Right cardiac atrium (tissue), 5 donors: ENCODE data around the gene FAM89B. TPM values are rescaled to one million over a fixed set of nuclear protein-coding genes. Genes with fewer than 3 reads are reported as not detected.
A peak's percentile ranks its signal among the peaks of the same experiment; 100 is the strongest.

Experiments
- ATAC-seq, 2 donors: fragments of 200-7000 bp; cut with Tn5 transposase; one replicate each; pipeline versions ENCODE4 v1.8.0 to v1.9.1; 2020; ENCODE audit warnings: moderate library complexity in 2 of 2, mild to moderate bottlenecking in 1 of 2
- DNase-seq, 3 donors: peaks; one replicate each; pipeline ENCODE4 v3.0.0-alpha.2; 2020
- H3K27ac ChIP-seq: one replicate; pipeline ENCODE4 v1.5.1; 2013; ENCODE audit warnings: mild to moderate bottlenecking, low read length, control low read depth, moderate library complexity
- H3K27me3 ChIP-seq: one replicate; pipeline ENCODE4 v1.6.1; 2013; ENCODE audit not compliant: control insufficient read depth, insufficient read depth
- H3K4me1 ChIP-seq: one replicate; pipeline ENCODE4 v1.6.1; 2013; ENCODE audit warnings: low read length; ENCODE audit not compliant: control insufficient read depth, insufficient read depth
- H3K4me3 ChIP-seq: one replicate; pipeline ENCODE4 v1.5.1; 2013; ENCODE audit warnings: low read length, control low read depth
- H3K9me3 ChIP-seq: one replicate; pipeline ENCODE4 v1.6.1; 2013; ENCODE audit warnings: low read length; ENCODE audit not compliant: control insufficient read depth
- WGBS: extraction: QIAGEN DNeasy Blood & Tissue Kit; methylation state at CpG from one replicate; pipeline ENCODE4 v1.1.7; 2013; 5-methylcytosine and 5-hydroxymethylcytosine counted together
- intact Hi-C, 4 donors: fragments of 100-400 bp; cut with DNase I; formaldehyde crosslinking; loops; one replicate each; pipeline versions ENCODE4 v1.11.0 to v1.14.0; 2022 to 2023
- polyA plus RNA-seq: library from polyadenylated mRNA; stranded (reverse); fragments of 200-250 nt; gene quantifications from one replicate; pipeline ENCODE4 v1.2.3, GENCODE V29; 2013
- total RNA-seq, 4 donors: library from RNA; stranded (reverse); fragmentation: NEBNext Ultra II Directional; extraction: Animal tissue kit (Norgen Biotek cat#: 25700); gene quantifications; one replicate each; pipeline ENCODE4 v1.2.1, GENCODE V29; 2021
- donor health status: healthy with polysubstance abuse.
- donor health status: DM: no; HTN: yes; CAD: no.
- donor health status: DM: no; HTN: no; CAD: no.
- donor health status: DM: no; HTN: yes; CAD: no; lungs with severe emphysema.
- donor health status: DM: yes; HTN: yes; CAD: no.

The FAM89B gene
- total and polyA plus RNA-seq, 5 donors = 40.5 to 46.6 (median 45.5) TPM

- Histone ChIP-seq H3K27me3 (no peaks in the 10 kb centered on the region), H3K27ac (no peak overlapping the region), H3K4me1 (peaks cover 3% of the 10 kb centered on the region), H3K9me3 (no peaks in the 10 kb centered on the region), H3K4me3 (no peak overlapping the region)
- ATAC-seq (no peak), DNase-seq (peak in 1 of 3 donors; percentile 44)
- 78% methylated on average over 10 of the region's 10 CpGs for WGBS
- intact Hi-C loops = no loop called here
Measured at GRCh38 chr11:65529475-65530156, 42.7 kb upstream of the FAM89B start.

- intact Hi-C loops = no loop called here
- no peak overlapping the region for H3K27ac ChIP-seq
- peaks cover 3% of the 10 kb centered on the region for H3K4me1 ChIP-seq
- peak in 1 of 3 donors; percentile 13 for DNase-seq
- no peaks in the 10 kb centered on the region for H3K27me3 ChIP-seq
- H3K9me3 ChIP-seq = no peaks in the 10 kb centered on the region
- 81% methylated on average over 5 of the region's 5 CpGs for WGBS
- ATAC-seq = no peak
- H3K4me3 ChIP-seq = no peak overlapping the region
Measured at GRCh38 chr11:65530157-65530496, 42.2 kb upstream of the FAM89B start.

DNA sequence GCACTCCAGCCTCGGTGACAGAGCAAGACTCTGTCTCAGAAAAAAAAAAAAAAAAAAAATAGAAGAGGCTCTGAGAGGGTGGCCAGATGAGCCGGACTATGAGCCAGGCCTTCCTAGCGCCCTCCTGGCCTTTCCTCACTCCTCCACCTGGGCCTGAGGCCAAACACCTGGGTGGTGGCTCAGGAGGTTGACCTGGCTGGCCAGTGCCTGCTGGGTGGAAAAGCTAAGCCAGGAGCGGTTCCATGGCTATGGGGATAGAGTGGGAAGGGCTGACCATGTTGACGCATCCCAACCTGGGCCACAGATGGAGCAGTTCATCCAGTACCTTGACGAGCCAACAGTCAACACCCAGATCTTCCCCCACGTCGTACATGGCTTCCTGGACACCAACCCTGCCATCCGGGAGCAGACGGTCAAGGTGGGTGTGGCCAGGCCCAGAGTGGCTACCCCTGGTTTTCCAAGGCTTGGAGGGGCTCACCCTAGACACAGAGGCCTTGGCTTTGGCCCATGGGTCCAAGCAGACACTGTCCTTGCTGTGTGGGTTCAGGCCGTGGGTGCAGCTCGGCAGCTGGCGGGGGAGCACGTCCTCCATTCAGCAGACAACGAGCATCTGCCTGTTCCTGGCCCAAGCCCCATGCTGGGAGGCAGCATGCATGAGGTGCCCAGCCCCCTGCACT, 39.8 kb upstream of the FAM89B start:
- Histone ChIP-seq H3K9me3 (no peaks in the 10 kb centered on the region), H3K4me1 (no peaks in the 10 kb centered on the region), H3K4me3 (no peak overlapping the region), H3K27ac (no peak overlapping the region), H3K27me3 (no peaks in the 10 kb centered on the region)
- no peak for DNase-seq
- 81% methylated on average over 15 of the region's 15 CpGs for WGBS
- intact Hi-C loops = no loop called here
- no peak for ATAC-seq

GRCh38 chr11:65535102-65535501, 37.2 kb upstream of the FAM89B start:
- Histone ChIP-seq H3K9me3 (no peaks in the 10 kb centered on the region), H3K4me3 (no peak overlapping the region), H3K27me3 (no peaks in the 10 kb centered on the region), H3K4me1 (peaks cover 3% of the 10 kb centered on the region), H3K27ac (no peak overlapping the region)
- 72% methylated on average over 9 of the region's 9 CpGs for WGBS
- peak in 1 of 3 donors; percentile 38 for DNase-seq
- ATAC-seq = no peak
- intact Hi-C loops = no loop called here

- no peak overlapping the region for H3K4me3 ChIP-seq
- 74% methylated on average over 12 of the region's 12 CpGs for WGBS
- H3K4me1 ChIP-seq = peaks cover 6% of the 10 kb centered on the region
- DNase-seq (peak in 1 of 3 donors; percentile 63), ATAC-seq (no peak)
- H3K9me3 ChIP-seq = no peaks in the 10 kb centered on the region
- H3K27me3 ChIP-seq = no peaks in the 10 kb centered on the region
- H3K27ac ChIP-seq = no peak overlapping the region
- intact Hi-C loops = no loop called here
Measured at GRCh38 chr11:65536412-65537295, 35.7 kb upstream of the FAM89B start.

DNA sequence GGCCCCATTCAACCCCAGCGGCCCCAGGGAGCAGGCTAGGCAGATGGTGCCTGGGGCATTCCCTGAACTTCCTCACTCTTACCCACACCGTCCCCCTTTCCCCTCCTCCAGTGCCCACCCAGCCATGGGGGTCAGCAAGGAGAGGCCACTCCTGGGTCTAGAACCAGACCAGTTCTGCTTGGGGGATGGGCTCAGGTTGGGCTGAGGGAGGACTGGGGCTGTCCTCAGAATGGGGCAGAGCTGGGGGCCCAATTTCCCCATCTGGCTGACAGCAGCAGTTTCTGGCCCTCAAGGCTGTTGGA, 35.1 kb upstream of the FAM89B start:
- H3K4me3 ChIP-seq = no peak overlapping the region
- ATAC-seq = no peak
- intact Hi-C loops = no loop called here

DNA sequence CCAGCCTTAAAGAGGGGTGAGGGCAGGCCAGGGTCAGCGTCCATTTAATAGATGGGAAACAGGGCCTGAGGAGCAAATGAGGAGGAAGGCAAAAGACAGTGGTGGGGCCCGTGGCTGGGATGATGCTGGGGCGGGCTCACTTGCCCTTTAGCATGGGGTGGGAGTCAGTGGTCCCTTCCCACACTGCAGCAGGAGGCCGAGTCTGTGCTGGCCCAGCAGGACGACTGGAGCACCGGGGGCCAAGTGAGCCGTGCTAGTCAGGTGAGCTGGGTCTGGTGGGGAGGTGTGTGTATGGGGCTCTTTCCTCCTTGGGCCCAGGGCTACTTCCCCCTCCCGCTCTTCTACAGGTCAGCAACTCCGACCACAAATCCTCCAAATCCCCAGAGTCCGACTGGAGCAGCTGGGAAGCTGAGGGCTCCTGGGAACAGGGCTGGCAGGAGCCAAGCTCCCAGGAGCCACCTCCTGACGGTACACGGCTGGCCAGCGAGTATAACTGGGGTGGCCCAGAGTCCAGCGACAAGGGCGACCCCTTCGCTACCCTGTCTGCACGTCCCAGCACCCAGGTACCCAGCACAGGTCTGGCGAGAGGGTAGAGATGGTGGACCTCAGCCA, 34.6 kb upstream of the FAM89B start:
- WGBS = 72% methylated on average over 18 of the region's 18 CpGs
- Histone ChIP-seq H3K27me3 (no peaks in the 10 kb centered on the region), H3K27ac (no peak overlapping the region), H3K4me3 (no peak overlapping the region), H3K4me1 (peaks cover 6% of the 10 kb centered on the region), H3K9me3 (no peaks in the 10 kb centered on the region)
- DNase-seq = peak; percentile 17 to 65 (median 51)
- intact Hi-C loops = no loop called here
- no peak for ATAC-seq

More for the DNA sequence above, 35.1 kb upstream of the FAM89B start:
- no peaks in the 10 kb centered on the region for H3K27me3 ChIP-seq
- WGBS = 81% methylated on average over 2 of the region's 2 CpGs
- H3K27ac ChIP-seq = no peak overlapping the region
- no peak for DNase-seq
- peaks cover 6% of the 10 kb centered on the region for H3K4me1 ChIP-seq
- no peaks in the 10 kb centered on the region for H3K9me3 ChIP-seq

DNA sequence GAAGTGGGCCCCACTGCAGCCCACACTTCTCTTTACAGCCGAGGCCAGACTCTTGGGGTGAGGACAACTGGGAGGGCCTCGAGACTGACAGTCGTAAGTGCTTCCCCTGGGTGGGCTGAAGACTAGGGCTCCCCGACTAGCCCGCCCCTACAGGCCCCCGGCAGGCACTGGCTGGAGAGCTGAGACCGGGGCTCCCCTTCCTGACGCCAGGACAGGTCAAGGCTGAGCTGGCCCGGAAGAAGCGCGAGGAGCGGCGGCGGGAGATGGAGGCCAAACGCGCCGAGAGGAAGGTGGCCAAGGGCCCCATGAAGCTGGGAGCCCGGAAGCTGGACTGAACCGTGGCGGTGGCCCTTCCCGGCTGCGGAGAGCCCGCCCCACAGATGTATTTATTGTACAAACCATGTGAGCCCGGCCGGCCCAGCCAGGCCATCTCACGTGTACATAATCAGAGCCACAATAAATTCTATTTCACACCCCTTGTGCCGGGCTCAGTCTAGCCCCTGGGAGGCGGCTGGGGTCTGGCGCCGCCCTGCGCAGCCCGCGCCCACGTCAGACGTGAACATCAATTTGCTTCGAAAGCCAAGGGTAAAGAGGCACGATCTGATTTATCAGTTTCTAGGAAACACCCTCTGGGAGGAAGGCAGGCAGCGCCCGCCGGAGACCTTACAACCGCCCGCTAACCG, 34.0 kb upstream of the FAM89B start:
- Histone ChIP-seq H3K27me3 (no peaks in the 10 kb centered on the region), H3K9me3 (no peaks in the 10 kb centered on the region), H3K27ac (no peak overlapping the region), H3K4me1 (peaks cover 6% of the 10 kb centered on the region), H3K4me3 (no peak overlapping the region)
- no peak for ATAC-seq
- peak; percentile 19 to 68 (median 67) for DNase-seq
- WGBS = 82% methylated on average over 43 of the region's 43 CpGs
- intact Hi-C loops = no loop called here

DNA sequence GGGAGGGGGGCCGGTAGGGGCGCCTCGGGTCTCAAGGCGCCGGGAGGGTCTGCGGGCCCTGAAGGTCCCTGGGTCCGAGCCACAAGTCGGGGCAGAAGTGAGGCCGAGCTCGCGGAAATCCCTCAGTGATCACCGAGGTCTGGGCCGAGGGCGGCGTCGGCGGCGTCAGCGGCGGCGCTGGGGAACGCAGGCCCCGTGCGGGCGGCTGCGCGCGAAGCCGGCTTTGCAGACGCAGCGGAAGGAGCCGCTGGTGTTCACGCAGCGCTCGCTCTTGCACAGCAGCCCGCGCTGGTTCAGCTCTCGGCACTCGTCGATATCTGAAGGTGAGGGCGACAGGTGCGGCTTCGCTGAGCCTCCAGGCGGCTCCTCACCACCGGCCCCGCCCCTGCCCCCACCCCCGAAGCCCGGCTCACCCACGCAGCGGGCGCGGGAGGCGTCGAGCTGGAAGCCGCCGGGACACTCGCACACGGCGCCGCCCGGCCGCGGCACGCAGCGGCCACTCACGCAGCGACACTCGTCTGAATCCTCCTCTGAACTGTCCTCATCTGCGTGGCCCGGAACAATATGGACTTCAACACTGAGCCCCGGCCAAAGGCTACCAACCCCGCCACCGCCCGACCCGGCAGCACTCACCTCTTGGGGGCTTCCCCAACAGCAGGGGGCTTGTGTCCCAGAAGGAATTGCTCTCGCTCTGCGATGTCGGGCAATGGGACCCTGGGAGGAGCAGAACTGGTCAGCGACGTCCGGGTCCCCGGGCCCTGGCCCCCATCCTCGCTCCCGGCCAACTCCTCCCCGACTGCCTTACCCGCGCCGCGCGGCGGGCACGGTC, 33.2 kb upstream of the FAM89B start:
- H3K4me3 ChIP-seq = no peak overlapping the region
- no peak for ATAC-seq

More for the DNA sequence above, 33.2 kb upstream of the FAM89B start:
- Histone ChIP-seq H3K27me3 (no peaks in the 10 kb centered on the region), H3K27ac (no peak overlapping the region), H3K4me1 (peaks cover 6% of the 10 kb centered on the region), H3K9me3 (no peaks in the 10 kb centered on the region)
- peak in 2 of 3 donors; percentile 64 to 67 for DNase-seq
- WGBS = 83% methylated on average over 92 of the region's 92 CpGs
- intact Hi-C loops = no loop called here
